HepG2 (cell line): ENCODE measurements around the gene CLIC3. TPM values are rescaled to one million over a fixed set of nuclear protein-coding genes. Genes with fewer than 3 reads are reported as not detected.

Experiments
- AGO2 ChIP-seq: fragments of 200-400 bp; formaldehyde crosslinking; optimal IDR thresholded peaks from 2 replicates; pipeline ENCODE3; 2017; ENCODE audit warnings: mild to moderate bottlenecking, low read depth, low read length, moderate library complexity
- ASH2L ChIP-seq: fragments of 300-600, 200-600 bp; sonication (generic); IDR thresholded peaks from 2 replicates; pipeline ENCODE4 v1.7.0; 2017; ENCODE audit warnings: low read depth, mild to moderate bottlenecking, moderate library complexity, mixed read lengths, low read length; ENCODE audit not compliant: insufficient read length
- ATF5 ChIP-seq: sonication (generic); formaldehyde crosslinking; IDR thresholded peaks from 2 replicates; pipeline ENCODE4 v1.4.0; 2020; ENCODE audit warnings: mild to moderate bottlenecking, low read depth, missing genetic modification reagents
- DNMT3B ChIP-seq: conservative IDR thresholded peaks from 2 replicates; pipeline ENCODE4 v1.6.1; 2016; ENCODE audit warnings: missing biosample characterization, control low read depth
- HMGXB4 ChIP-seq, 2 experiments: sonication (generic) in 1 of 2; formaldehyde crosslinking in 1 of 2; IDR thresholded peaks; 2 replicates each; pipeline versions ENCODE4 v1.4.0 to v1.6.1; 2018 to 2020; ENCODE audit warnings: missing genetic modification reagents in 2 of 2, borderline replicate concordance in 1 of 2, low read depth in 1 of 2, mild to moderate bottlenecking in 1 of 2, missing biosample characterization in 1 of 2
- IKZF4 ChIP-seq: sonication (generic); formaldehyde crosslinking; IDR thresholded peaks from 2 replicates; pipeline ENCODE4 v1.5.1; 2020; ENCODE audit warnings: borderline replicate concordance, mild to moderate bottlenecking, low read depth, missing genetic modification reagents; ENCODE audit errors: not compliant biosample characterization
- JUNB ChIP-seq: sonication (generic); formaldehyde crosslinking; IDR thresholded peaks from 2 replicates; pipeline ENCODE4 v1.8.0; 2022; ENCODE audit warnings: missing genetic modification reagents, mild to moderate bottlenecking, borderline replicate concordance
- KAT8 ChIP-seq: IDR thresholded peaks from 2 replicates; pipeline ENCODE4 v1.6.1; 2016; ENCODE audit warnings: missing genetic modification reagents, missing compliant biosample characterization
- KLF12 ChIP-seq: sonication (generic); formaldehyde crosslinking; IDR thresholded peaks from 2 replicates; pipeline ENCODE4 v1.4.0; 2020; ENCODE audit warnings: missing genetic modification reagents, borderline replicate concordance
- NR1H2 ChIP-seq: sonication (generic); formaldehyde crosslinking; IDR thresholded peaks from 2 replicates; pipeline ENCODE4 v1.8.1; 2022; ENCODE audit warnings: low read depth, missing genetic modification reagents, borderline replicate concordance
- PAWR ChIP-seq: sonication (generic); formaldehyde crosslinking; IDR thresholded peaks from 2 replicates; pipeline ENCODE4 v1.4.0; 2020; ENCODE audit warnings: missing genetic modification reagents, mild to moderate bottlenecking, borderline replicate concordance
- STAG1 ChIP-seq: sonication (generic); formaldehyde crosslinking; IDR thresholded peaks from 2 replicates; pipeline ENCODE4 v1.4.0; 2020; ENCODE audit warnings: missing genetic modification reagents
- WIZ ChIP-seq: sonication (generic); formaldehyde crosslinking; IDR thresholded peaks from 2 replicates; pipeline ENCODE4 v1.5.1; 2020; ENCODE audit warnings: mild to moderate bottlenecking, missing genetic modification reagents
- ZFP1 ChIP-seq: IDR thresholded peaks from 2 replicates; pipeline ENCODE4 v1.6.1; 2016
- ZNF232 ChIP-seq: sonication (generic); formaldehyde crosslinking; IDR thresholded peaks from 2 replicates; pipeline ENCODE4 v1.4.0; 2020; ENCODE audit warnings: missing genetic modification reagents, borderline replicate concordance
- ZNF441 ChIP-seq: sonication (generic); formaldehyde crosslinking; IDR thresholded peaks from 2 replicates; pipeline ENCODE4 v1.7.0; 2021; ENCODE audit warnings: missing genetic modification reagents, borderline replicate concordance
- ZNF512 ChIP-seq: sonication (generic); formaldehyde crosslinking; IDR thresholded peaks from 2 replicates; pipeline ENCODE4 v1.4.0; 2020; ENCODE audit warnings: mild to moderate bottlenecking, missing genetic modification reagents
- ZNF615 ChIP-seq: sonication (generic); formaldehyde crosslinking; IDR thresholded peaks from 2 replicates; pipeline ENCODE4 v1.5.0; 2020; ENCODE audit warnings: mild to moderate bottlenecking, missing genetic modification reagents, borderline replicate concordance
- ZNF616 ChIP-seq: sonication (generic); formaldehyde crosslinking; IDR thresholded peaks from 2 replicates; pipeline ENCODE4 v1.5.0; 2020; ENCODE audit warnings: low read depth, mild to moderate bottlenecking, missing genetic modification reagents
- ZNF619 ChIP-seq: sonication (generic); formaldehyde crosslinking; IDR thresholded peaks from 2 replicates; pipeline ENCODE4 v1.4.0; 2020; ENCODE audit warnings: mild to moderate bottlenecking, missing genetic modification reagents
- ZNF775 ChIP-seq: sonication (generic); formaldehyde crosslinking; IDR thresholded peaks from 2 replicates; pipeline ENCODE4 v1.4.0; 2020; ENCODE audit warnings: missing genetic modification reagents, mild to moderate bottlenecking, moderate library complexity, borderline replicate concordance
- ZZZ3 ChIP-seq: sonication (generic); formaldehyde crosslinking; IDR thresholded peaks from 2 replicates; pipeline ENCODE4 v1.4.0; 2020; ENCODE audit warnings: missing genetic modification reagents, mild to moderate bottlenecking, borderline replicate concordance
- polyA plus RNA-seq, 8 experiments: library from polyadenylated mRNA; depleted of rRNA in 3 of 8; stranded (reverse) in 7 of 8; unstranded in 1 of 8; fragments of >200 nt; fragmentation: Illumina TruSeq in 4 of 8; extraction: Trizol in 4 of 8; gene quantifications; 2 replicates each; pipeline versions ENCODE4 v1.2.1 to v1.2.3, GENCODE V29; 2011 to 2016; ENCODE audit warnings: low read depth in 4 of 8, missing spikeins in 1 of 8, mixed read lengths in 1 of 8; ENCODE audit not compliant: insufficient read depth in 1 of 8
- total RNA-seq, 5 experiments: library from RNA; depleted of rRNA; stranded (reverse); fragments of >200 nt; fragmentation: Illumina TruSeq; extraction: Trizol; gene quantifications; 2 replicates each; pipeline ENCODE4 v1.2.3, GENCODE V29; 2016; ENCODE audit warnings: low read depth in 1 of 5
- TF ChIP-seq, protein P1 (sequence below): sonication (generic); formaldehyde crosslinking; conservative IDR thresholded peaks from 2 replicates; pipeline ENCODE4 v1.8.0; 2022; ENCODE audit warnings: missing genetic modification reagents

The CLIC3 gene
- total and polyA plus RNA-seq, 2 of the 13 experiments (the other 11 are each of a cell fraction or from before 2014, with no cell fraction given) = 0.51 to 1.5 TPM

DNA sequence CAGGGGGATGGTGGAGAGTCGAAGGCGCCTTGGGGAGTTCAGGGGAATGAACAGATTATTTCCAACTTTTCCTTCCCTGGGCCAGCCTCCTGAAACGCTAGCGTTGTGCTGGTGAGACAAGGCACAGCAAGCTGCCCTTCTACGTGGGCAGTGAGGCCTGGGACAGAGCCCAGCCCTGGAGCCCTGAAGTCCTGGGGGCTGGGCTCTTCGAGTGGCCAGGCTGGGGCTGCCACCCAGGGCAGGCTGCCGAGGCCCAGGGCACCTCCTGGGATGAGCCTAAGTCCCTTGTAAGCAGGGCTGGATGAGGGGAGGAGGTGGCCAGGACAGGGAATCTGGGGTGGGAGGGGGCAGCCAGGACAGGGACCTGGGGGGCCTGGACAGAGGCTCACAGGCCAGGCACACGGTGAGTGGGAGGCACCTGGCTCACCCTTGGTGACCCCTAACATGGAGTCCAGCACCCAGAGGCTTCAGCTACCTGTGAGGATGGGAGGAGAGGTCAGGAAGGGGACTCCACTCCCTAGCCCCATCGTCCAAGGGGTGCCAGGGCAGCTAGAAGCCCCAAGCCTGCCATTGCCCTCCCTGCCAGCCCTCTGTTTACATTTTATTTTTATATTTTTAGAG lies 45.6 kb downstream of the CLIC3 start (continued):
- TF ChIP-seq, protein P1, sequence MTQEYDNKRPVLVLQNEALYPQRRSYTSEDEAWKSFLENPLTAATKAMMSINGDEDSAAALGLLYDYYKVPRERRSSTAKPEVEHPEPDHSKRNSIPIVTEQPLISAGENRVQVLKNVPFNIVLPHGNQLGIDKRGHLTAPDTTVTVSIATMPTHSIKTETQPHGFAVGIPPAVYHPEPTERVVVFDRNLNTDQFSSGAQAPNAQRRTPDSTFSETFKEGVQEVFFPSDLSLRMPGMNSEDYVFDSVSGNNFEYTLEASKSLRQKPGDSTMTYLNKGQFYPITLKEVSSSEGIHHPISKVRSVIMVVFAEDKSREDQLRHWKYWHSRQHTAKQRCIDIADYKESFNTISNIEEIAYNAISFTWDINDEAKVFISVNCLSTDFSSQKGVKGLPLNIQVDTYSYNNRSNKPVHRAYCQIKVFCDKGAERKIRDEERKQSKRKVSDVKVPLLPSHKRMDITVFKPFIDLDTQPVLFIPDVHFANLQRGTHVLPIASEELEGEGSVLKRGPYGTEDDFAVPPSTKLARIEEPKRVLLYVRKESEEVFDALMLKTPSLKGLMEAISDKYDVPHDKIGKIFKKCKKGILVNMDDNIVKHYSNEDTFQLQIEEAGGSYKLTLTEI (CRISPR knock-in tag) = no peak
- no peak for TF ChIP-seq KLF12
- no peak for TF ChIP-seq IKZF4
- no peak for TF ChIP-seq ZNF619
- TF ChIP-seq STAG1 (CRISPR knock-in tag) = no peak
- no peak for TF ChIP-seq ZNF775 (CRISPR knock-in tag)
- no peak for TF ChIP-seq ZNF512 (CRISPR knock-in tag)
- TF ChIP-seq ZNF615 (CRISPR knock-in tag) = no peak
- TF ChIP-seq AGO2 = peak; percentile 72
- TF ChIP-seq DNMT3B (CRISPR knock-in tag) = no peak
- TF ChIP-seq ZFP1 = no peak
- no peak for TF ChIP-seq ZZZ3
- 0 out of 2 replicates have a peak, but pooled peaks have one; percentile 13 for TF ChIP-seq WIZ (CRISPR knock-in tag)
- TF ChIP-seq JUNB (CRISPR knock-in tag) = no peak
- TF ChIP-seq ZNF616 = no peak
- TF ChIP-seq ZNF232 (CRISPR knock-in tag) = no peak
- no peak for TF ChIP-seq NR1H2
- 0 out of 2 replicates have a peak, but pooled peaks have one; percentile 1 for TF ChIP-seq PAWR
- TF ChIP-seq ATF5 = no peak
- no peak for TF ChIP-seq HMGXB4 (CRISPR knock-in tag; IDR thresholded peaks at IDR 0.05; ENCODE audit: borderline replicate concordance in 1 of 2, low read depth in 1 of 2)
- TF ChIP-seq ASH2L = no peak
- no peak for TF ChIP-seq KAT8 (CRISPR knock-in tag)
- TF ChIP-seq ZNF441 = no peak
